Left renal cortex interstitium (tissue), 4 donors: Measurements from ENCODE around the gene C11orf91. TPM values are rescaled to one million over a fixed set of nuclear protein-coding genes. Genes with fewer than 3 reads are reported as not detected.
A peak's percentile ranks its signal among the peaks of the same experiment; 100 is the strongest.
"Not testable (repeated sequence)": the region's sequence is repeated elsewhere in the genome, so short reads cannot be mapped to it uniquely, and the experiment has no call there.

ENCODE experiments used
- DNase-seq, 4 donors: peaks; one replicate each; pipeline ENCODE4 v3.0.0-alpha.2; 2013; ENCODE audit warnings: low read depth in 4 of 4, low spot score in 2 of 4, missing footprints in 1 of 4
- polyA plus RNA-seq, 4 donors: library from polyadenylated mRNA; unstranded; fragments of 120-200 nt; gene quantifications; one replicate each; pipeline ENCODE4 v1.2.1, GENCODE V29; 2013; ENCODE audit not compliant: insufficient read length in 4 of 4

Gene C11orf91
- polyA plus RNA-seq, result not detected

GRCh38 chr11:33700502-33701271 lies at the start of gene C11orf91:
TSS of gene C11orf91 (minus strand) at chr11:33700826. CDS start at chr11:33700740, 86 bp downstream.
- DNase-seq, result peak; percentile 85 to 94 (median 92)

- no peak for DNase-seq
Measured at GRCh38 chr11:33747979-33748378, 47.4 kb upstream of the C11orf91 start.

GRCh38 chr11:33743291-33743690 lies 42.7 kb upstream of the C11orf91 start:
- no peak for DNase-seq

GRCh38 chr11:33742249-33742851 lies 41.7 kb upstream of the C11orf91 start:
- no peak for DNase-seq

- DNase-seq, result no peak
Measured at GRCh38 chr11:33741806-33742205, 41.2 kb upstream of the C11orf91 start.

- DNase-seq, result no peak
Measured at GRCh38 chr11:33737362-33737821, 36.8 kb upstream of the C11orf91 start.

GRCh38 chr11:33736148-33736812 lies 35.7 kb upstream of the C11orf91 start, which contains the start of gene CD59:
TSS of gene CD59 (minus strand) at chr11:33736423. CDS start at chr11:33722445, 13,978 bp downstream.
- DNase-seq, result peak; percentile 64 to 88 (median 78)

- DNase-seq, result peak in 2 of 4 donors; percentile 38 to 45
Measured at GRCh38 chr11:33735271-33736147, 34.9 kb upstream of the C11orf91 start.

GRCh38 chr11:33734441-33735270 lies 34.0 kb upstream of the C11orf91 start:
- DNase-seq, result no peak

- no peak for DNase-seq
Measured at GRCh38 chr11:33733980-33734379, 33.4 kb upstream of the C11orf91 start.

GRCh38 chr11:33731723-33732531 lies 31.3 kb upstream of the C11orf91 start:
- DNase-seq, result no peak

- DNase-seq, result no peak
Measured at GRCh38 chr11:33730716-33731115, 30.1 kb upstream of the C11orf91 start.

GRCh38 chr11:33729072-33729664 lies 28.5 kb upstream of the C11orf91 start:
- DNase-seq, result not testable (repeated sequence)

- not testable (repeated sequence) for DNase-seq
Measured at GRCh38 chr11:33727539-33727938, 26.9 kb upstream of the C11orf91 start.

GRCh38 chr11:33725496-33725895 lies 24.9 kb upstream of the C11orf91 start:
- DNase-seq, result no peak

- no peak for DNase-seq
Measured at GRCh38 chr11:33724644-33725035, 24.0 kb upstream of the C11orf91 start.

GRCh38 chr11:33723238-33723881 lies 22.7 kb upstream of the C11orf91 start:
- DNase-seq, result no peak
